B cell (primary cell): Measurements from ENCODE around the gene ELK3. TPM values are rescaled to one million over a fixed set of nuclear protein-coding genes. Genes with fewer than 3 reads are reported as not detected.

Experiments
- ATAC-seq: fragments of 200-7000 bp; cut with Tn5 transposase; one replicate; pipeline ENCODE4 v1.10.0; 2021; ENCODE audit warnings: low read depth, mild to moderate bottlenecking, moderate number of reproducible peaks, moderate library complexity
- CTCF ChIA-PET: fragments of 350-600 bp; sonication (Branson Sonifier 250); formaldehyde crosslinking; loops from one replicate; lab custom pipeline; 2021; ENCODE audit warnings: antibody characterized with exemption, inconsistent platforms; lab: Charles Lee
- POLR2A ChIA-PET: fragments of 350-600 bp; sonication (Branson Sonifier 250); formaldehyde crosslinking; loops from one replicate; lab custom pipeline; 2021; ENCODE audit warnings: antibody characterized with exemption; lab: Charles Lee
- DNase-seq: peaks from one replicate; pipeline ENCODE4 v3.0.0; 2013
- H2AFZ ChIP-seq: 2 replicates; pipeline ENCODE4 v1.6.1; 2012; ENCODE audit warnings: mild to moderate bottlenecking, low read depth, low read length; ENCODE audit not compliant: insufficient read depth, poor library complexity, severe bottlenecking
- H3K27ac ChIP-seq, 2 donors: 1 replicate in 1 of 2; 2 replicates in 1 of 2; pipeline ENCODE4 v1.5.1; 2012 to 2013; ENCODE audit warnings: low read length in 2 of 2, mild to moderate bottlenecking in 2 of 2, moderate library complexity in 1 of 2
- H3K27me3 ChIP-seq, 4 experiments: fragments of 200-600 bp in 1 of 4; sonication (generic) in 1 of 4; replicated peaks in 1 of 4; 1 replicate in 2 of 4; 2 replicates in 2 of 4; pipeline versions ENCODE4 v1.6.1 to v1.7.0; 2013 to 2016; ENCODE audit warnings: low read length in 3 of 4, mild to moderate bottlenecking in 2 of 4, mixed read lengths in 1 of 4, moderate library complexity in 1 of 4; ENCODE audit not compliant: insufficient read depth in 4 of 4, control insufficient read depth in 3 of 4; ENCODE audit errors: control extremely low read depth in 1 of 4
- H3K36me3 ChIP-seq, 2 experiments: replicated peaks in 1 of 2; 1 replicate in 1 of 2; 2 replicates in 1 of 2; pipeline versions ENCODE4 v1.6.1 to v1.7.1; 2013; ENCODE audit warnings: low read length in 1 of 2; ENCODE audit not compliant: insufficient read depth in 2 of 2, control insufficient read depth in 1 of 2; ENCODE audit errors: control extremely low read depth in 1 of 2, extremely low read depth in 1 of 2
- H3K4me1 ChIP-seq, 2 donors: fragments of 200-600 bp in 1 of 2; sonication (generic) in 1 of 2; 1 replicate in 1 of 2; 2 replicates in 1 of 2; pipeline versions ENCODE4 v1.5.1 to v1.6.1; 2013 to 2017; ENCODE audit warnings: low read length in 2 of 2; ENCODE audit not compliant: control insufficient read depth in 2 of 2, insufficient read depth in 2 of 2
- H3K4me2 ChIP-seq: replicated peaks from 2 replicates; pipeline ENCODE3; 2012; ENCODE audit warnings: mild to moderate bottlenecking, low read depth, low read length; ENCODE audit not compliant: poor library complexity, severe bottlenecking
- H3K4me3 ChIP-seq, 5 experiments: fragments of 200-600 bp in 1 of 5; sonication (generic) in 1 of 5; 1 replicate in 3 of 5; 2 replicates in 2 of 5; pipeline versions ENCODE4 v1.5.1 to v1.7.0; 2011 to 2016; ENCODE audit warnings: low read length in 4 of 5, mild to moderate bottlenecking in 4 of 5, low read depth in 2 of 5, control low read depth in 1 of 5, moderate library complexity in 1 of 5; ENCODE audit not compliant: insufficient read depth in 1 of 5; ENCODE audit errors: control extremely low read depth in 1 of 5, extremely low read depth in 1 of 5
- H3K79me2 ChIP-seq: fragments of 200-600 bp; sonication (generic); one replicate; pipeline ENCODE4 v1.6.0; 2016; ENCODE audit warnings: low read length; ENCODE audit not compliant: control insufficient read depth, insufficient read depth
- H3K9ac ChIP-seq: fragments of 200-600 bp; sonication (generic); 2 replicates; pipeline ENCODE4 v1.6.1; 2017; ENCODE audit warnings: mild to moderate bottlenecking, low read length, moderate library complexity
- H3K9me3 ChIP-seq, 3 donors: one replicate each; pipeline versions ENCODE4 v1.6.1 to v1.7.1; 2013; ENCODE audit warnings: low read length in 2 of 3; ENCODE audit not compliant: control insufficient read depth in 2 of 3, insufficient read depth in 1 of 3; ENCODE audit errors: control extremely low read depth in 1 of 3
- H4K20me1 ChIP-seq: 2 replicates; pipeline ENCODE4 v1.6.0; 2012; ENCODE audit warnings: mild to moderate bottlenecking, low read length; ENCODE audit not compliant: insufficient read depth, control insufficient read depth, poor library complexity, severe bottlenecking
- H3K27ac Mint-ChIP-seq: one replicate; pipeline ENCODE4 v1.8.0; 2021; ENCODE audit warnings: mixed read lengths
- H3K27me3 Mint-ChIP-seq: one replicate; pipeline ENCODE4 v1.8.0; 2021; ENCODE audit warnings: mixed read lengths
- H3K4me1 Mint-ChIP-seq: one replicate; pipeline ENCODE4 v1.8.0; 2021; ENCODE audit warnings: mixed read lengths
- H3K4me3 Mint-ChIP-seq: one replicate; pipeline ENCODE4 v1.8.0; 2021; ENCODE audit warnings: mixed read lengths
- H3K9me3 Mint-ChIP-seq: one replicate; pipeline ENCODE4 v1.8.0; 2022; ENCODE audit warnings: mixed read lengths; ENCODE audit not compliant: insufficient read depth
- CTCF ChIP-seq: fragments of 200-600 bp; IDR thresholded peaks from one replicate; pipeline ENCODE4 v1.8.0; 2022; ENCODE audit warnings: antibody characterized with exemption, mild to moderate bottlenecking
- EZH2 ChIP-seq: IDR thresholded peaks from 2 replicates; pipeline ENCODE4 v1.6.1; 2012; ENCODE audit warnings: borderline replicate concordance, low read depth, mild to moderate bottlenecking, moderate library complexity, low read length; ENCODE audit not compliant: insufficient read depth, poor library complexity, severe bottlenecking
- WGBS: methylation state at CpG from one replicate; pipeline ENCODE4 v1.1.5; 2013; ENCODE audit warnings: missing lambda C conversion rate; ENCODE audit not compliant: insufficient coverage; 5-methylcytosine and 5-hydroxymethylcytosine counted together
- intact Hi-C: fragments of 100-400 bp; cut with micrococcal nuclease; formaldehyde crosslinking; loops from one replicate; pipeline ENCODE4 v1.10.0; 2022
- polyA plus RNA-seq: library from polyadenylated mRNA; depleted of rRNA; stranded (reverse); fragments of >200 nt; gene quantifications from 2 replicates; pipeline ENCODE4 v1.2.3, GENCODE V29; 2012
- total RNA-seq, 2 donors: library from RNA; stranded (reverse); fragments of 120-200 nt in 1 of 2; gene quantifications; 1 replicate in 1 of 2; 2 replicates in 1 of 2; pipeline versions ENCODE4 v1.2.3 to v1.2.4, GENCODE V29; 2013 to 2022

ELK3 gene
- total and polyA plus RNA-seq, 2 donors (not counting 1 experiment from before 2014, with no cell fraction given), result 10.5 to 87.1 TPM

- WGBS, result 88% methylated on average over 3 of the region's 7 CpGs
- Mint-ChIP-seq H3K4me1 (peaks cover 22% of the 10 kb centered on the region), H3K27me3 (no peaks in the 10 kb centered on the region), H3K4me3 (no peak overlapping the region), H3K9me3 (no peaks in the 10 kb centered on the region), H3K27ac (no peak overlapping the region)
- Histone ChIP-seq H3K4me1 (no peaks in the 10 kb centered on the region), H3K4me2 (no peak overlapping the region), H3K27me3 (no peaks in the 10 kb centered on the region), H3K9me3 (peaks cover 0 to 5% (median 0%) of the 10 kb centered on the region in 3 donors), H3K79me2 (peaks cover 98% of the 10 kb centered on the region), H3K9ac (no peak overlapping the region), H3K4me3 (no peak overlapping the region), H2AFZ (no peak overlapping the region), H4K20me1 (peaks cover 79% of the 10 kb centered on the region), H3K36me3 (peaks cover 0 to 53% of the 10 kb centered on the region in 2 experiments), H3K27ac (no peak overlapping the region)
- no peak for ATAC-seq
- CTCF ChIA-PET, result no interaction called here
- no peak for DNase-seq
- intact Hi-C loops, result no loop called here
- no peak for TF ChIP-seq CTCF
- no peak for TF ChIP-seq EZH2
- POLR2A ChIA-PET, result no interaction called here
Observed at GRCh38 chr12:96233168-96233567, 39.0 kb downstream of the ELK3 start.

- H2AFZ ChIP-seq, result no peak overlapping the region
- no peaks in the 10 kb centered on the region for H3K4me1 ChIP-seq
- H3K9me3 ChIP-seq, result peaks cover 0 to 5% (median 0%) of the 10 kb centered on the region in 3 donors
- H3K79me2 ChIP-seq, result peaks cover 97% of the 10 kb centered on the region
- H3K4me2 ChIP-seq, result no peak overlapping the region
- no peak overlapping the region for H3K4me3 ChIP-seq
- CTCF ChIA-PET, result interaction anchor here (1.4 kb wide), 1 partner anchor 10 kb away, joined by 3 read pairs; no protein-coding TSS in a partner anchor
- no peaks in the 10 kb centered on the region for H3K27me3 Mint-ChIP-seq
- 95% methylated on average over 10 of the region's 15 CpGs for WGBS
- peaks cover 23% of the 10 kb centered on the region for H3K4me1 Mint-ChIP-seq
- H3K36me3 ChIP-seq, result peaks cover 0 to 49% of the 10 kb centered on the region in 2 experiments
- no peak for ATAC-seq
- peaks cover 82% of the 10 kb centered on the region for H4K20me1 ChIP-seq
- no peak overlapping the region for H3K4me3 Mint-ChIP-seq
- POLR2A ChIA-PET, result no interaction called here
- H3K27ac Mint-ChIP-seq, result no peak overlapping the region
- intact Hi-C loops, result no loop called here
- no peaks in the 10 kb centered on the region for H3K27me3 ChIP-seq
- no peak for DNase-seq
- no peaks in the 10 kb centered on the region for H3K9me3 Mint-ChIP-seq
- TF ChIP-seq CTCF (no peak), EZH2 (no peak)
- no peak overlapping the region for H3K27ac ChIP-seq
- H3K9ac ChIP-seq, result no peak overlapping the region
Observed at GRCh38 chr12:96233939-96234461, 39.8 kb downstream of the ELK3 start.
